Endothelial cell of umbilical vein (primary cell): ENCODE results near the gene ADAM19. TPM values are rescaled to one million over a fixed set of nuclear protein-coding genes. Genes with fewer than 3 reads are reported as not detected.

Experiments used
- BruUV-seq: library from RNA; stranded (reverse); fragments of 400-500 nt; replicated peaks from 2 replicates; lab custom pipeline; 2021; lab: Mats Ljungman, UMichigan
- CTCF ChIA-PET: fragments of 300-600, 350-600 bp; sonication (Branson Sonifier 250); formaldehyde crosslinking; loops from one replicate; lab custom pipeline; 2021; ENCODE audit warnings: antibody characterized with exemption, inconsistent platforms; lab: Charles Lee
- POLR2A ChIA-PET: fragments of 300-600, 350-600 bp; sonication (Branson Sonifier 250); formaldehyde crosslinking; loops from one replicate; lab custom pipeline; 2021; ENCODE audit warnings: antibody characterized with exemption, inconsistent platforms; lab: Charles Lee
- DNase-seq: peaks from one replicate; pipeline ENCODE4 v3.0.0-alpha.2; 2011; ENCODE audit warnings: low read depth, low spot score
- FAIRE-seq: peaks from 2 replicates; lab custom pipeline; 2011; peaks lifted over from hg19 to GRCh38; lab: Jason Lieb, UNC
- H2AFZ ChIP-seq: 2 replicates; pipeline ENCODE4 v1.6.0; 2012; ENCODE audit warnings: low read depth, low read length, control low read depth, inconsistent platforms
- H3K27ac ChIP-seq: 2 replicates; pipeline ENCODE4 v1.5.1; 2011; ENCODE audit warnings: low read depth, mild to moderate bottlenecking, control low read depth, low read length, moderate library complexity; ENCODE audit not compliant: insufficient read depth
- H3K27me3 ChIP-seq, 2 experiments: 2 replicates each; pipeline versions ENCODE4 v1.6.0 to v1.6.1; 2011; ENCODE audit warnings: low read length in 2 of 2, mixed read lengths in 1 of 2; ENCODE audit not compliant: control insufficient read depth in 2 of 2, insufficient read depth in 2 of 2
- H3K36me3 ChIP-seq, 2 experiments: 2 replicates in 1 of 2; 3 replicates in 1 of 2; pipeline ENCODE4 v1.5.1; 2011; ENCODE audit warnings: low read length in 2 of 2, mild to moderate bottlenecking in 1 of 2, moderate library complexity in 1 of 2; ENCODE audit not compliant: control insufficient read depth in 2 of 2, insufficient read depth in 2 of 2; ENCODE audit errors: extremely low read depth in 1 of 2
- H3K4me1 ChIP-seq: 3 replicates; pipeline ENCODE4 v1.5.1; 2011; ENCODE audit warnings: mild to moderate bottlenecking, low read length; ENCODE audit not compliant: control insufficient read depth, insufficient read depth; ENCODE audit errors: extremely low read depth
- H3K4me2 ChIP-seq: 2 replicates; pipeline ENCODE4 v1.6.1; 2011; ENCODE audit warnings: low read length, control low read depth, mixed read lengths; ENCODE audit not compliant: insufficient read depth
- H3K4me3 ChIP-seq, 3 experiments: fragments of 200-600 bp in 1 of 3; sonication (generic), shearing (Covaris generic) in 1 of 3; replicated peaks in 1 of 3; 2 replicates each; pipeline ENCODE4 v1.5.1; 2011 to 2016; ENCODE audit warnings: control low read depth in 3 of 3, low read length in 3 of 3, mild to moderate bottlenecking in 2 of 3, inconsistent platforms in 1 of 3, low read depth in 1 of 3, moderate library complexity in 1 of 3; ENCODE audit not compliant: insufficient read depth in 1 of 3
- H3K79me2 ChIP-seq: 2 replicates; pipeline ENCODE4 v1.6.0; 2012; ENCODE audit warnings: low read length, inconsistent platforms; ENCODE audit not compliant: control insufficient read depth, insufficient read depth
- H3K9ac ChIP-seq: replicated peaks from 2 replicates; pipeline ENCODE3; 2011; ENCODE audit warnings: low read length, control low read depth; ENCODE audit not compliant: insufficient read depth; ENCODE audit errors: extremely low read depth
- H3K9me1 ChIP-seq: replicated peaks from 3 replicates; pipeline ENCODE4 v1.6.0; 2011; ENCODE audit warnings: mild to moderate bottlenecking, low read length; ENCODE audit not compliant: control insufficient read depth, insufficient read depth; ENCODE audit errors: extremely low read depth
- H3K9me3 ChIP-seq: replicated peaks from 2 replicates; pipeline ENCODE4 v1.5.1; 2012; ENCODE audit warnings: low read length, inconsistent platforms; ENCODE audit not compliant: control insufficient read depth, insufficient read depth
- H4K20me1 ChIP-seq: replicated peaks from 2 replicates; pipeline ENCODE3; 2011; ENCODE audit warnings: mild to moderate bottlenecking, low read length; ENCODE audit not compliant: control insufficient read depth, insufficient read depth; ENCODE audit errors: extremely low read depth
- EZH2 ChIP-seq: IDR thresholded peaks from 2 replicates; pipeline ENCODE4 v1.6.1; 2012; ENCODE audit warnings: borderline replicate concordance, low read depth, mild to moderate bottlenecking, moderate library complexity, low read length, inconsistent platforms; ENCODE audit not compliant: severe bottlenecking
- FOS ChIP-seq: IDR thresholded peaks from 2 replicates; pipeline ENCODE4 v1.6.1; 2011; ENCODE audit warnings: mild to moderate bottlenecking, low read length, moderate library complexity, borderline replicate concordance; ENCODE audit not compliant: insufficient read depth
- GATA2 ChIP-seq: IDR thresholded peaks from 2 replicates; pipeline ENCODE4 v1.7.0; 2011; ENCODE audit warnings: low read depth, mild to moderate bottlenecking, moderate library complexity, mixed read lengths, low read length; ENCODE audit not compliant: insufficient read length, insufficient read depth
- JUN ChIP-seq: IDR thresholded peaks from 2 replicates; pipeline ENCODE4 v1.6.1; 2011; ENCODE audit warnings: borderline replicate concordance, low read depth; ENCODE audit not compliant: insufficient read length, insufficient read depth
- MYC ChIP-seq: IDR thresholded peaks from one replicate; pipeline ENCODE4 v1.6.1; 2011; ENCODE audit warnings: mild to moderate bottlenecking, low read depth, low read length
- POLR2A ChIP-seq: IDR thresholded peaks from 2 replicates; pipeline ENCODE4 v1.6.1; 2012; ENCODE audit warnings: low read depth, mild to moderate bottlenecking, control low read depth, low read length
- POLR2AphosphoS5 ChIP-seq: IDR thresholded peaks from 2 replicates; pipeline ENCODE4 v1.6.1; 2012; ENCODE audit warnings: low read depth, mild to moderate bottlenecking, control low read depth, low read length, moderate library complexity; ENCODE audit not compliant: insufficient read depth
- dilution Hi-C: fragments of 300-500 bp; cut with MboI; formaldehyde crosslinking; loops from one replicate; pipeline ENCODE4 v1.15.0; 2019; ENCODE audit warnings: low sequenced_read_pairs; ENCODE audit not compliant: extremely low pct_ligation_motif_present
- intact Hi-C: fragments of 100-400 bp; cut with micrococcal nuclease; formaldehyde crosslinking; loops from one replicate; pipeline ENCODE4 v1.10.0; 2022
- polyA plus RNA-seq, 4 experiments: library from polyadenylated mRNA; depleted of rRNA in 3 of 4; stranded (reverse) in 3 of 4; unstranded in 1 of 4; fragments of >200 nt; gene quantifications; 2 replicates each; pipeline versions ENCODE4 v1.2.1 to v1.2.3, GENCODE V29; 2011 to 2012; ENCODE audit warnings: missing spikeins in 1 of 4
- total RNA-seq: library from RNA; stranded (reverse); gene quantifications from 2 replicates; pipeline ENCODE4 v1.2.3, GENCODE V29; 2021
- TF ChIP-seq, protein P1 (sequence below): IDR thresholded peaks from 2 replicates; pipeline ENCODE4 v1.6.1; 2011; ENCODE audit not compliant: insufficient read depth, insufficient read length
- TF ChIP-seq, protein P2 (sequence below), 2 donors: IDR thresholded peaks; 1 replicate in 1 of 2; 2 replicates in 1 of 2; pipeline ENCODE4 v1.5.1; 2011; ENCODE audit warnings: low read length in 2 of 2, mild to moderate bottlenecking in 2 of 2, moderate library complexity in 2 of 2, control low read depth in 1 of 2, inconsistent platforms in 1 of 2, low read depth in 1 of 2; ENCODE audit not compliant: insufficient read depth in 1 of 2; ENCODE audit errors: extremely low read depth in 1 of 2

Gene ADAM19
- total and polyA plus RNA-seq, 2 donors (not counting 3 experiments of a cell fraction or from before 2014, with no cell fraction given): 10.0 to 22.6 TPM

DNA sequence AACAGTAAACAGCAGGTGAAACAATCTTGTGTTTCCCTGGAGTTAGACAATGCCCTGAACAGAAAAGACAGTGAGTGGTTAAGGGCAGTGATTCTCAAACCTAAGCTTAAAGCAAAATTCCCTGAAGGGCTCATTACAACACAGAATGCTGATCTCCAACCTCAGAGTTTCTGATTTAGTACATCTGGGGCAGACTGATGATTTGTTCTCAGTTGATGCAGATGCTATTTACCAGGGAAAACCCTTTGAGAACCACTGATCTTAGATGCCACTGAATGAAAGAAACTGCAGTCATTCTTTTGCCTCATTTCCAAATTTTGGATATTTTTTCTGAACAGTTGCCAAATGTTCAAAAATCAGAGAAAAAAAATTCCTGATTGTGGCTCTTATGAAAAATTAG, 18.7 kb upstream of the ADAM19 start:
- no peaks in the 10 kb centered on the region for H3K79me2 ChIP-seq
- no peak overlapping the region for H3K4me2 ChIP-seq
- H3K9me3 ChIP-seq: no peaks in the 10 kb centered on the region
- H3K36me3 ChIP-seq: no peaks in the 10 kb centered on the region
- no peaks in the 10 kb centered on the region for H4K20me1 ChIP-seq
- no peaks in the 10 kb centered on the region for H3K27me3 ChIP-seq
- no peak overlapping the region for H3K4me3 ChIP-seq
- dilution Hi-C loops: no loop called here
- FAIRE-seq: no peak
- peaks cover 37% of the 10 kb centered on the region for H3K4me1 ChIP-seq
- TF ChIP-seq JUN: no peak
- H3K27ac ChIP-seq: no peak overlapping the region
- no peaks in the 10 kb centered on the region for H3K9me1 ChIP-seq
- BruUV-seq: no TSS peak
- intact Hi-C loops: loop anchor here (5.0 kb wide), 1 partner anchor 82 kb away; no protein-coding TSS in a partner anchor
- no peak overlapping the region for H2AFZ ChIP-seq
- ChIA-PET POLR2A (no interaction called here), CTCF (interaction anchor here (1.3 kb wide), 1 partner anchor 124 kb away, joined by 4 read pairs; no protein-coding TSS in a partner anchor)
- no peak for DNase-seq
- no peak overlapping the region for H3K9ac ChIP-seq

DNA sequence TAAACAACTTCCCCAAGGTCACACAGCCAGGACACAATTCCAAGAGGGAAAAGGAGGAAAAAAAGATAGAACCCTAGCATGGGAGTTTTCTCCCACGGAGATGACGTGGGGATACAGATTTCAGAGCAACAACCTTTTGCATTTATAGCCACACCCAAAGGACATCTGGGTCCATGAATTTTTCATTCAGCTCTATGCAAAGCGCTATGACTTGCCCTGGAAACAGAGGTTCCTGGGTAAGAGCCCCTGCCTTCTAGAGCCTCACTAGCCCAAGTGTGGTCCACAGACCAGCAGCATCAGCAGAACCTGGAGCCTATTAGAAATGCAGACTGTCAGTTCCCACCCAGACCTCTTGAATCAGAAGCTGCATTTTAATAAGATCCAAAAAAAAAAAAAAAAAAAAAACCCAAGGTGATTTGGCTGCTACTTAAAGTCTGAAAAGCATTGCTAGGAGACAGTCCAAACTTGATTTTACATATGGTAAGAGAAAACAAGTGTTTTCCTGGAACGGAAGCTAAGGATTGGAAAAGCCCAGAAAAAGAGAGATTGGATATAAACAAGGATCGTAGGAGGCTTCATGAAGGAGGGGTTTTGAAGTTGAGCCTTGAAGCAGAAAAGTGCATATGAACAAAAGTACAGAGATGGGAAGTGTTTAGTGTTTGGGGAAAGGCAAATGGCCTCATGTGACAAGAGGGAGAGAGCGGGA, 17.6 kb upstream of the ADAM19 start:
- FAIRE-seq (no peak), DNase-seq (peak; percentile 36)
- no TSS peak for BruUV-seq
- Histone ChIP-seq H3K4me2 (peak overlapping the region; percentile 94), H3K4me1 (peaks cover 37% of the 10 kb centered on the region), H3K9me3 (no peaks in the 10 kb centered on the region), H3K4me3 (peak overlapping the region in 1 of 3 experiments; percentile 39), H4K20me1 (no peaks in the 10 kb centered on the region), H3K9me1 (no peaks in the 10 kb centered on the region), H3K27ac (peak overlapping the region; percentile 90), H3K27me3 (no peaks in the 10 kb centered on the region), H3K9ac (peak overlapping the region; percentile 57), H3K79me2 (no peaks in the 10 kb centered on the region), H2AFZ (peak overlapping the region; percentile 89), H3K36me3 (no peaks in the 10 kb centered on the region)
- CTCF ChIA-PET: interaction anchor here (0.6 to 1.7 kb wide), 8 partner anchors 11 to 125 kb away, joined by 3 to 6 read pairs (median 3); no protein-coding TSS in a partner anchor
- dilution Hi-C loops (no loop called here), intact Hi-C loops (loop anchor here (5.0 kb wide), 1 partner anchor 81 kb away; no protein-coding TSS in a partner anchor)
- TF ChIP-seq, protein P1, sequence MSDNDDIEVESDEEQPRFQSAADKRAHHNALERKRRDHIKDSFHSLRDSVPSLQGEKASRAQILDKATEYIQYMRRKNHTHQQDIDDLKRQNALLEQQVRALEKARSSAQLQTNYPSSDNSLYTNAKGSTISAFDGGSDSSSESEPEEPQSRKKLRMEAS: no peak
- TF ChIP-seq FOS (no peak), JUN (no peak), POLR2A (no peak), MYC (no peak), EZH2 (no peak), POLR2AphosphoS5 (no peak), GATA2 (no peak)
- TF ChIP-seq, protein P2, sequence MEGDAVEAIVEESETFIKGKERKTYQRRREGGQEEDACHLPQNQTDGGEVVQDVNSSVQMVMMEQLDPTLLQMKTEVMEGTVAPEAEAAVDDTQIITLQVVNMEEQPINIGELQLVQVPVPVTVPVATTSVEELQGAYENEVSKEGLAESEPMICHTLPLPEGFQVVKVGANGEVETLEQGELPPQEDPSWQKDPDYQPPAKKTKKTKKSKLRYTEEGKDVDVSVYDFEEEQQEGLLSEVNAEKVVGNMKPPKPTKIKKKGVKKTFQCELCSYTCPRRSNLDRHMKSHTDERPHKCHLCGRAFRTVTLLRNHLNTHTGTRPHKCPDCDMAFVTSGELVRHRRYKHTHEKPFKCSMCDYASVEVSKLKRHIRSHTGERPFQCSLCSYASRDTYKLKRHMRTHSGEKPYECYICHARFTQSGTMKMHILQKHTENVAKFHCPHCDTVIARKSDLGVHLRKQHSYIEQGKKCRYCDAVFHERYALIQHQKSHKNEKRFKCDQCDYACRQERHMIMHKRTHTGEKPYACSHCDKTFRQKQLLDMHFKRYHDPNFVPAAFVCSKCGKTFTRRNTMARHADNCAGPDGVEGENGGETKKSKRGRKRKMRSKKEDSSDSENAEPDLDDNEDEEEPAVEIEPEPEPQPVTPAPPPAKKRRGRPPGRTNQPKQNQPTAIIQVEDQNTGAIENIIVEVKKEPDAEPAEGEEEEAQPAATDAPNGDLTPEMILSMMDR (IDR thresholded peaks at IDR 0.05; ENCODE audit: extremely low read depth in 1 of 2, insufficient read depth in 1 of 2, low read depth in 1 of 2, low read length in 2 of 2): no peak
- POLR2A ChIA-PET: interaction anchor here (0.8 kb wide), 1 partner anchor 86 kb away, joined by 3 read pairs; no protein-coding TSS in a partner anchor
